ENCODE data around the gene BCL7C. TPM values are rescaled to one million over a fixed set of nuclear protein-coding genes. Genes with fewer than 3 reads are reported as not detected.
A peak's percentile ranks its signal among the peaks of the same experiment; 100 is the strongest.

Gene BCL7C
- total RNA-seq, 1 experiment from 2014 or later = 66.9 TPM

GRCh38 chr16:30896261-30896888 is 2.5 kb upstream of the BCL7C start, which contains the start of gene CTF1:
Gene CTF1 (plus strand): TSS chr16:30896614. CDS start chr16:30896644, 30 bp downstream.
- Histone ChIP-seq H4K20me1 (ENCODE audit: insufficient read depth) (no peaks in the 10 kb centered on the region), H3K4me3 (peak within 1 kb of the TSS; percentile 83), H3K36me3 (ENCODE audit: low read depth) (no peaks in the 10 kb centered on the region), H3K4me1 (replicated peaks; ENCODE audit: insufficient read depth) (peaks cover 37% of the 10 kb centered on the region), H3K9me3 (ENCODE audit: insufficient read depth, low read depth) (no peaks in the 10 kb centered on the region), H3K4me2 (peak within 1 kb of the TSS; percentile 84), H3F3A (ENCODE audit: insufficient read depth, low read depth) (peaks cover 35% of the 10 kb centered on the region), H3K27me3 (ENCODE audit: insufficient read depth, low read depth) (no peaks in the 10 kb centered on the region), H2AFZ (peak within 1 kb of the TSS; percentile 82), H3K79me2 (ENCODE audit: low read depth) (peaks cover 9% of the 10 kb centered on the region), H3K9me2 (ENCODE audit: insufficient read depth) (no peaks in the 10 kb centered on the region), H3K27ac (peak within 1 kb of the TSS; percentile 88)
- CTCF ChIA-PET = interaction anchor here (0.6 to 1.6 kb wide), 4 partner anchors 27 to 338 kb away, joined by 4 to 8 read pairs (median 6); partner anchors contain the start of genes FBXL19 and ZNF764
- intact Hi-C loops (cut with micrococcal nuclease; ENCODE audit: unreplicated experiment) = loop anchor here (1.0 to 5.0 kb wide), 4 partner anchors 26 to 244 kb away; partner anchors contain the start of genes PRR14 and SRCAP
- POLR2A ChIA-PET (ENCODE audit: unreplicated experiment) = interaction anchor here (0.6 to 1.0 kb wide), 11 partner anchors 17 to 981 kb away, joined by 3 to 23 read pairs (median 4); partner anchors contain the start of genes FBXL19, ZNF646 and ZNF668
- TF ChIP-seq CTCF (conservative IDR thresholded peaks at IDR 0.05) (no peak), EZH2 (IDR thresholded peaks at IDR 0.05; ENCODE audit: low read depth) (no peak)
- BruUV-seq (replicated peaks) = TSS peak; percentile 46
- peak; percentile 75 to 90 for DNase-seq

GRCh38 chr16:30895627-30896260 is 1.9 kb upstream of the BCL7C start:
- Histone ChIP-seq H3K9me2 (ENCODE audit: insufficient read depth) (no peaks in the 10 kb centered on the region), H3K4me2 (peak overlapping the region; percentile 83), H3K4me1 (replicated peaks; ENCODE audit: insufficient read depth) (peaks cover 34% of the 10 kb centered on the region), H3K27me3 (ENCODE audit: insufficient read depth, low read depth) (no peaks in the 10 kb centered on the region), H3K4me3 (peak overlapping the region; percentile 83), H3F3A (ENCODE audit: insufficient read depth, low read depth) (peaks cover 32% of the 10 kb centered on the region), H3K79me2 (ENCODE audit: low read depth) (peaks cover 9% of the 10 kb centered on the region), H3K36me3 (ENCODE audit: low read depth) (no peaks in the 10 kb centered on the region), H3K27ac (peak overlapping the region; percentile 88), H4K20me1 (ENCODE audit: insufficient read depth) (no peaks in the 10 kb centered on the region), H2AFZ (peak overlapping the region; percentile 82), H3K9me3 (ENCODE audit: insufficient read depth, low read depth) (no peaks in the 10 kb centered on the region)
- intact Hi-C loops (cut with micrococcal nuclease; ENCODE audit: unreplicated experiment) = loop anchor here (1.0 to 5.0 kb wide), 5 partner anchors 27 to 243 kb away; partner anchors contain the start of genes PRR14 and SRCAP
- ChIA-PET POLR2A (ENCODE audit: unreplicated experiment) (interaction anchor here (0.6 to 1.0 kb wide), 9 partner anchors 17 to 980 kb away, joined by 3 to 12 read pairs (median 4); partner anchors contain the start of genes FBXL19, ZNF646 and ZNF668), CTCF (interaction anchor here (0.6 to 1.6 kb wide), 5 partner anchors 28 to 951 kb away, joined by 4 to 12 read pairs (median 7); partner anchors contain the start of gene FBXL19)
- BruUV-seq (replicated peaks) = no TSS peak
- DNase-seq = no peak
- TF ChIP-seq EZH2 (IDR thresholded peaks at IDR 0.05; ENCODE audit: low read depth) (no peak), CTCF (conservative IDR thresholded peaks at IDR 0.05) (no peak)

GRCh38 chr16:30894540-30895368 is 877 bp upstream of the BCL7C start:
- intact Hi-C loops (cut with micrococcal nuclease; ENCODE audit: unreplicated experiment) = loop anchor here (1.0 to 5.0 kb wide), 4 partner anchors 19 to 242 kb away; partner anchors contain the start of gene PRR14
- DNase-seq = no peak
- H2AFZ ChIP-seq = peak overlapping the region; percentile 82
- TSS peak; percentile 48 for BruUV-seq (replicated peaks)
- peak overlapping the region; percentile 88 for H3K27ac ChIP-seq
- peaks cover 9% of the 10 kb centered on the region for H3K79me2 ChIP-seq (ENCODE audit: low read depth)
- H3K4me1 ChIP-seq (replicated peaks; ENCODE audit: insufficient read depth) = peaks cover 34% of the 10 kb centered on the region
- no peaks in the 10 kb centered on the region for H3K9me2 ChIP-seq (ENCODE audit: insufficient read depth)
- POLR2A ChIA-PET (ENCODE audit: unreplicated experiment) = no interaction called here
- H3K4me2 ChIP-seq = peak overlapping the region; percentile 83
- no peaks in the 10 kb centered on the region for H3K9me3 ChIP-seq (ENCODE audit: insufficient read depth, low read depth)
- peak overlapping the region; percentile 45; the same call in 1 of the 2 replicates for H3K4me3 ChIP-seq
- TF ChIP-seq CTCF (conservative IDR thresholded peaks at IDR 0.05) = 0 out of 2 replicates have a peak, but pooled peaks have one; percentile 15
- TF ChIP-seq EZH2 (IDR thresholded peaks at IDR 0.05; ENCODE audit: low read depth) = no peak
- no peaks in the 10 kb centered on the region for H4K20me1 ChIP-seq (ENCODE audit: insufficient read depth)
- H3F3A ChIP-seq (ENCODE audit: insufficient read depth, low read depth) = peaks cover 32% of the 10 kb centered on the region
- H3K27me3 ChIP-seq (ENCODE audit: insufficient read depth, low read depth) = no peaks in the 10 kb centered on the region
- H3K36me3 ChIP-seq (ENCODE audit: low read depth) = no peaks in the 10 kb centered on the region
- CTCF ChIA-PET = no interaction called here

Measured in PC-9 (cell line).